Gastroesophageal sphincter (tissue), 4 donors: Measurements from ENCODE around the gene MAOA. TPM values are rescaled to one million over a fixed set of nuclear protein-coding genes. Genes with fewer than 3 reads are reported as not detected.

Source experiments
- ATAC-seq: fragments of 150-250 bp; one replicate; pipeline ENCODE4 v1.9.1; 2016; ENCODE audit warnings: mild to moderate bottlenecking, moderate library complexity
- H3K27ac ChIP-seq, 4 donors: fragments of 200-600 bp; sonication (generic) in 3 of 4; 1 replicate in 3 of 4; 2 replicates in 1 of 4; pipeline ENCODE4 v1.5.1; 2016 to 2019
- H3K27me3 ChIP-seq: fragments of 200-600 bp; sonication (generic); one replicate; pipeline ENCODE4 v1.5.1; 2019
- H3K36me3 ChIP-seq, 2 donors: fragments of 200-600 bp; sonication (generic); one replicate each; pipeline ENCODE4 v1.5.1; 2019; ENCODE audit warnings: control low read depth in 1 of 2
- H3K4me1 ChIP-seq, 3 donors: fragments of 200-600 bp; sonication (generic); 1 replicate in 2 of 3; 2 replicates in 1 of 3; pipeline ENCODE4 v1.5.1; 2016 to 2019; ENCODE audit warnings: control low read depth in 2 of 3
- H3K4me3 ChIP-seq, 2 donors: fragments of 200-600 bp; sonication (generic); one replicate each; pipeline ENCODE4 v1.5.1; 2019; ENCODE audit warnings: mild to moderate bottlenecking in 1 of 2, moderate library complexity in 1 of 2
- H3K9me3 ChIP-seq, 3 donors: fragments of 200-600 bp; sonication (generic); one replicate each; pipeline ENCODE4 v1.5.1; 2017 to 2019; ENCODE audit warnings: control low read depth in 2 of 3
- EP300 ChIP-seq: sonication (generic); formaldehyde crosslinking; IDR thresholded peaks from one replicate; pipeline ENCODE4 v1.6.1; 2017; ENCODE audit warnings: antibody characterized with exemption, mild to moderate bottlenecking
- POLR2A ChIP-seq, 2 donors: fragments of 450-650 bp; IDR thresholded peaks; one replicate each; pipeline ENCODE4 v1.6.1; 2017; ENCODE audit warnings: antibody characterized with exemption in 2 of 2, mild to moderate bottlenecking in 2 of 2, moderate library complexity in 1 of 2
- POLR2AphosphoS5 ChIP-seq: sonication (generic); formaldehyde crosslinking; IDR thresholded peaks from one replicate; pipeline ENCODE4 v1.6.1; 2017; ENCODE audit warnings: antibody characterized with exemption
- WGBS, 2 donors: methylation state at CpG; one replicate each; pipeline ENCODE4 v1.1.5; 2018; ENCODE audit warnings: low coverage in 1 of 2; 5-methylcytosine and 5-hydroxymethylcytosine counted together
- total RNA-seq, 4 donors: library from RNA; depleted of rRNA; stranded (reverse); fragments of >200 nt; gene quantifications; one replicate each; pipeline ENCODE4 v1.1.0, GENCODE V29; 2016
- TF ChIP-seq, protein P1 (sequence below), 4 experiments: fragments of 200-600 bp in 2 of 4; fragments of 450-650 bp in 2 of 4; sonication (generic) in 1 of 4; IDR thresholded peaks; one replicate each; pipeline ENCODE4 v1.5.1; 2017 to 2019; ENCODE audit warnings: antibody characterized with exemption in 4 of 4, mild to moderate bottlenecking in 2 of 4, moderate library complexity in 2 of 4

The MAOA gene
- total RNA-seq, 4 donors from 2014 or later: 306 to 750 (median 329) TPM

DNA sequence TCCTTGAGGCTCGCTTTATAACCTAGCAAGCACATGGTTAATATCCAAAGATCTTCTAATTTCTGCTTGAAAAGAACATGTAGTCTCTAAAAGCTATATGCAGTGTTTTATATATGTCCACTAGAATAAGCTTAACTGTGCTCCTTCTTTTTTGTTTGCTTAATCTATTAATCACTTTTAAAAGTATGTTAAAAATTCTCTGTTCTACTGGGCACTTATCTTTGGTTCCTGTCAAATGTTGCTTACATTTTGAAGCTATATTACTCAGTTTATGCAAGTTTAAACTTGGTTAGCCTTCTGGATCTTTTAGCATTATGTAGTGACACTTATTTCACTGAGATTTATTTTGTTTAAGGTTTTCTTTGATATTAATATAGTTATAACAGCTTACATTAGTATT, 32.5 kb downstream of the MAOA start:
- Histone ChIP-seq H3K4me1 (peaks cover 0 to 11% (median 2%) of the 10 kb centered on the region in 3 donors), H3K27ac (no peak overlapping the region), H3K9me3 (no peaks in the 10 kb centered on the region), H3K4me3 (no peak overlapping the region), H3K27me3 (no peaks in the 10 kb centered on the region), H3K36me3 (peaks cover 0 to 22% of the 10 kb centered on the region in 2 donors)
- no peak for ATAC-seq
- no peak for TF ChIP-seq POLR2A (IDR thresholded peaks at IDR 0.05)
- TF ChIP-seq, protein P1, sequence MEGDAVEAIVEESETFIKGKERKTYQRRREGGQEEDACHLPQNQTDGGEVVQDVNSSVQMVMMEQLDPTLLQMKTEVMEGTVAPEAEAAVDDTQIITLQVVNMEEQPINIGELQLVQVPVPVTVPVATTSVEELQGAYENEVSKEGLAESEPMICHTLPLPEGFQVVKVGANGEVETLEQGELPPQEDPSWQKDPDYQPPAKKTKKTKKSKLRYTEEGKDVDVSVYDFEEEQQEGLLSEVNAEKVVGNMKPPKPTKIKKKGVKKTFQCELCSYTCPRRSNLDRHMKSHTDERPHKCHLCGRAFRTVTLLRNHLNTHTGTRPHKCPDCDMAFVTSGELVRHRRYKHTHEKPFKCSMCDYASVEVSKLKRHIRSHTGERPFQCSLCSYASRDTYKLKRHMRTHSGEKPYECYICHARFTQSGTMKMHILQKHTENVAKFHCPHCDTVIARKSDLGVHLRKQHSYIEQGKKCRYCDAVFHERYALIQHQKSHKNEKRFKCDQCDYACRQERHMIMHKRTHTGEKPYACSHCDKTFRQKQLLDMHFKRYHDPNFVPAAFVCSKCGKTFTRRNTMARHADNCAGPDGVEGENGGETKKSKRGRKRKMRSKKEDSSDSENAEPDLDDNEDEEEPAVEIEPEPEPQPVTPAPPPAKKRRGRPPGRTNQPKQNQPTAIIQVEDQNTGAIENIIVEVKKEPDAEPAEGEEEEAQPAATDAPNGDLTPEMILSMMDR (IDR thresholded peaks at IDR 0.05): no peak
- no peak for TF ChIP-seq EP300
- TF ChIP-seq POLR2AphosphoS5: no peak
- 86% methylated on average over 1 of the region's 1 CpG for WGBS, 2 donors

DNA sequence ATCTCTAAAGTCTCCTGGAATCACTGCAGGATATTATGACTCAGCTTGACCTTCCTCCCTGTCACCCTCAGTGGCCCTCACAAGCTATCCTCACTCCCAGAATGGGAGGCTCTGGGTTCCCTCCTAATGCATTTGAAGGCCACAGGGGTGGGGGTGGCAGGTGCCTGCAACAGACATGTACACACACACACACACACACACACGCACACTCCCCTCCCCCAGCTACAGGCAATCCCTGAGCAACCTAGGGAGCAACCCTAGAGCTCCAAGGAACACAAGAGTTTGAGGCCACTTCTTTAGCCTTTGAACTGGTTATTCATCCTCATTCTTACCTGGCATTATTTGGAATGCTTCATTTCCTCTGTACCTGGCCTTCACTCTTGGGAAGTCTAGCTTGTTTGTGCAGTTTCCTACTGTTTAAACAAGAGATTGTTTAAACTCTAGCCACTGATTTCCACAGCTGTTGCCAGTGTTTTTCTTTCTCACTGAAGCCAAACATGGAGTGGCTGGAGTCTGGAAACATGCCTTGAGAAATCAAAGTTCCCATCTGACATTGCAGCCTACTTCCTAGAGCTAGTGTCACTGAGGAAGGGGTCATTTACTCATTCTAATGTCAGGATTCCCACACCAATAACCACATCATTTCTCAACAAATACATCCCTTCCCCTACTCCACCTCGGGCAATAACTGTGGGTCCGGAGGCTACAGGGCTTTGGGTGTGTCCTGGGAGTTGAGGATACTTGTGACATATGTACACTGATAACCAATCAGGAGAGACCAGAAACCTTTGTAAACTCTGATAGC, 37.7 kb downstream of the MAOA start:
- Histone ChIP-seq H3K9me3 (no peaks in the 10 kb centered on the region), H3K4me3 (no peak overlapping the region)

GRCh38 chrX:43699475-43699874, 43.4 kb downstream of the MAOA start:
- Histone ChIP-seq H3K9me3 (no peaks in the 10 kb centered on the region), H3K27me3 (no peaks in the 10 kb centered on the region), H3K27ac (peak overlapping the region in 2 of 4 donors; percentile 69 to 77), H3K36me3 (peaks cover 0 to 13% of the 10 kb centered on the region in 2 donors), H3K4me3 (no peak overlapping the region), H3K4me1 (peaks cover 0 to 51% (median 2%) of the 10 kb centered on the region in 3 donors)
- WGBS, 2 donors: 85 to 90% methylated on average over 2 to 3 of the region's 3 CpGs
- no peak for ATAC-seq
- TF ChIP-seq, protein P1 (IDR thresholded peaks at IDR 0.05): no peak
- no peak for TF ChIP-seq POLR2A (IDR thresholded peaks at IDR 0.05)
- no peak for TF ChIP-seq POLR2AphosphoS5
- TF ChIP-seq EP300: no peak

More for the DNA sequence above, 37.7 kb downstream of the MAOA start:
- peak overlapping the region in 3 of 4 donors; percentile 7 to 20 (median 15) for H3K27ac ChIP-seq
- TF ChIP-seq, protein P1 (IDR thresholded peaks at IDR 0.05): no peak
- TF ChIP-seq POLR2AphosphoS5 (no peak), POLR2A (IDR thresholded peaks at IDR 0.05) (no peak), EP300 (no peak)
- no peak for ATAC-seq
- WGBS, 2 donors: 57% methylated on average over 2 of the region's 3 CpGs; no CpG with 5 or more reads in 1 of the 2 donors
- peaks cover 0 to 20% of the 10 kb centered on the region in 2 donors for H3K36me3 ChIP-seq
- peaks cover 0 to 21% (median 7%) of the 10 kb centered on the region in 3 donors for H3K4me1 ChIP-seq
- no peaks in the 10 kb centered on the region for H3K27me3 ChIP-seq

- H3K4me3 ChIP-seq: no peak overlapping the region
- H3K4me1 ChIP-seq: peaks cover 2 to 61% (median 5%) of the 10 kb centered on the region in 3 donors
- H3K27ac ChIP-seq: peak overlapping the region; percentile 69 to 78 (median 77)
- H3K36me3 ChIP-seq: no peaks in the 10 kb centered on the region
- no peaks in the 10 kb centered on the region for H3K27me3 ChIP-seq
- WGBS, 2 donors: 42 to 75% methylated on average over 1 to 2 of the region's 2 CpGs
- H3K9me3 ChIP-seq: no peaks in the 10 kb centered on the region
- no peak for ATAC-seq
- no peak for TF ChIP-seq EP300
- TF ChIP-seq, protein P1 (IDR thresholded peaks at IDR 0.05): no peak
- TF ChIP-seq POLR2AphosphoS5: no peak
- no peak for TF ChIP-seq POLR2A (IDR thresholded peaks at IDR 0.05)
Observed at GRCh38 chrX:43702079-43702524, 46.0 kb downstream of the MAOA start.

- H3K36me3 ChIP-seq: no peaks in the 10 kb centered on the region
- no peak for ATAC-seq
- WGBS, 2 donors: 69% methylated on average over 2 of the region's 2 CpGs; no CpG with 5 or more reads in 1 of the 2 donors
- H3K4me1 ChIP-seq: peaks cover 2 to 67% (median 5%) of the 10 kb centered on the region in 3 donors
- H3K27me3 ChIP-seq: no peaks in the 10 kb centered on the region
- TF ChIP-seq POLR2A (IDR thresholded peaks at IDR 0.05) (no peak), EP300 (no peak), POLR2AphosphoS5 (no peak)
- TF ChIP-seq, protein P1 (IDR thresholded peaks at IDR 0.05): no peak
- H3K4me3 ChIP-seq: no peak overlapping the region
- H3K9me3 ChIP-seq: no peaks in the 10 kb centered on the region
- peak overlapping the region; percentile 69 to 78 (median 77) for H3K27ac ChIP-seq
Observed at GRCh38 chrX:43702660-43703059, 46.6 kb downstream of the MAOA start.
